ENCODE measurements around the gene LRCH2.

The LRCH2 gene

DNA sequence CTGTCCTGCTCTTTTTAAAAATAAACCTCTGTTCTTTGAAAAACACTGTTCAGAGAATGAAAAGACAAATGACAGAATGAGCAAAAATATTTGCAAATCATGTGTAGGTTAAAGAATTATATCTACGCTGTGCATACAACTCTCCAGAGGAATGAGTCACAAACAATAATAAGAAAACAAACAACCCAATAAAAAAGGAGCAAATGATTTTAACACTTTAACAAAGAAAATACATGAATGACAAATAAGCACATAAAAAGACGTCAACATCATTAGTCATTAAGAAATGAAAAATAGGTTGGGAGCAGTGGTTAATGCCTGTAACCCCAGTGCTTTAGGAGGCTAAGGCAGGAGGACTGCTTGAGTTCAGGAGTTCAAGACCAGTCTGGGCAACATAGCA lies 21.1 kb upstream of the LRCH2 start:
- no peak for TF ChIP-seq TCF12 (IDR thresholded peaks at IDR 0.05; ENCODE audit: low read depth)
- TF ChIP-seq CREB1 (IDR thresholded peaks at IDR 0.05; ENCODE audit: low read depth) = no peak
- TF ChIP-seq MAX (IDR thresholded peaks at IDR 0.05) = no peak
- TF ChIP-seq FOXM1 (IDR thresholded peaks at IDR 0.05; ENCODE audit: borderline replicate concordance, low read depth) = no peak
- no peak for TF ChIP-seq NFIC (IDR thresholded peaks at IDR 0.05)
- no peak for TF ChIP-seq TAF1 (IDR thresholded peaks at IDR 0.05; ENCODE audit: low read depth)
- no peak for TF ChIP-seq RAD21 (IDR thresholded peaks at IDR 0.05; ENCODE audit: low read depth)
- no peak for TF ChIP-seq ZBTB7A (IDR thresholded peaks at IDR 0.05; ENCODE audit: low read depth)
- TF ChIP-seq CEBPB (IDR thresholded peaks at IDR 0.05) = no peak
- TF ChIP-seq USF1 (IDR thresholded peaks at IDR 0.05) = no peak
- no peak for TF ChIP-seq YY1 (IDR thresholded peaks at IDR 0.05; ENCODE audit: low read depth)

DNA sequence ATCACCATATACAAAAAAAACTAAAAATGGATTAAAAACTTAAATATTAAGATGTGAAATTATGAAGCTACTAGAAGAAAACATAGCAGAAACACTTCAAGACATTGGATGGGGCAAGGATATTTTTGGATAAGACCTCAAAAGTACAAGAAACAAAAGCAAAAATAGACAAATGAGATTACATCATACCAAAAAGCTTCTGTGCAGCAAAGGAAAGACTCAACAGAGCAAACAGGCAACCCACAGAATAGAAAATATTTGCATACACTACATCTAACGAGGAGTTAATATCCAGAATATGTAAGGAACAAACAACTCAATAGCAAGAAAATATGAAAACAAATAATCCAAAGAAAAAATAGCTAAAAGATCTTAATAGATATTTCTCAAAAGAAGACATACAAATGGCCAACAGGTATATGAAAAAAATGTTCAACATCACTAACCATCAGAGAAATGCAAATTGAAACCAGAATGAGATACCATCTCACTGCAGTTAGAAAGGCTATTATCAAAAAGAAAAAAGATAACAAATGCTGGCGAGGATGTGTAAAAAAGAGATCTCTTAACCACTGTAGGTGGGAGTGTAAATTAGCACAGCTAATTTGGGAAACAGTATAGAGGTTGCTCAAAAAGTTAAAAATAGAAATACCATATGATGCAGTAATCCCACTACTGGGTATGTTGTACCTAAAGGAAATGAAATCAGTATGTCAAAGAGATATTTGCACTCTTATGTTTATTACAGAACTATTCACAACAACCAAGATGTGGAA lies 17.8 kb upstream of the LRCH2 start:
- TF ChIP-seq TCF12 (IDR thresholded peaks at IDR 0.05; ENCODE audit: low read depth) (no peak), TAF1 (IDR thresholded peaks at IDR 0.05; ENCODE audit: low read depth) (no peak), EGR1 (IDR thresholded peaks at IDR 0.05) (no peak), FOXM1 (IDR thresholded peaks at IDR 0.05; ENCODE audit: borderline replicate concordance, low read depth) (no peak), TEAD4 (IDR thresholded peaks at IDR 0.05) (no peak), YY1 (IDR thresholded peaks at IDR 0.05; ENCODE audit: low read depth) (no peak), ZBTB7A (IDR thresholded peaks at IDR 0.05; ENCODE audit: low read depth) (no peak), MAX (IDR thresholded peaks at IDR 0.05) (no peak), CREB1 (IDR thresholded peaks at IDR 0.05; ENCODE audit: low read depth) (no peak), CEBPB (IDR thresholded peaks at IDR 0.05) (no peak), EP300 (IDR thresholded peaks at IDR 0.05; ENCODE audit: borderline replicate concordance) (no peak), RAD21 (IDR thresholded peaks at IDR 0.05; ENCODE audit: low read depth) (no peak), NFIC (IDR thresholded peaks at IDR 0.05) (no peak)
- TF ChIP-seq, protein P1, sequence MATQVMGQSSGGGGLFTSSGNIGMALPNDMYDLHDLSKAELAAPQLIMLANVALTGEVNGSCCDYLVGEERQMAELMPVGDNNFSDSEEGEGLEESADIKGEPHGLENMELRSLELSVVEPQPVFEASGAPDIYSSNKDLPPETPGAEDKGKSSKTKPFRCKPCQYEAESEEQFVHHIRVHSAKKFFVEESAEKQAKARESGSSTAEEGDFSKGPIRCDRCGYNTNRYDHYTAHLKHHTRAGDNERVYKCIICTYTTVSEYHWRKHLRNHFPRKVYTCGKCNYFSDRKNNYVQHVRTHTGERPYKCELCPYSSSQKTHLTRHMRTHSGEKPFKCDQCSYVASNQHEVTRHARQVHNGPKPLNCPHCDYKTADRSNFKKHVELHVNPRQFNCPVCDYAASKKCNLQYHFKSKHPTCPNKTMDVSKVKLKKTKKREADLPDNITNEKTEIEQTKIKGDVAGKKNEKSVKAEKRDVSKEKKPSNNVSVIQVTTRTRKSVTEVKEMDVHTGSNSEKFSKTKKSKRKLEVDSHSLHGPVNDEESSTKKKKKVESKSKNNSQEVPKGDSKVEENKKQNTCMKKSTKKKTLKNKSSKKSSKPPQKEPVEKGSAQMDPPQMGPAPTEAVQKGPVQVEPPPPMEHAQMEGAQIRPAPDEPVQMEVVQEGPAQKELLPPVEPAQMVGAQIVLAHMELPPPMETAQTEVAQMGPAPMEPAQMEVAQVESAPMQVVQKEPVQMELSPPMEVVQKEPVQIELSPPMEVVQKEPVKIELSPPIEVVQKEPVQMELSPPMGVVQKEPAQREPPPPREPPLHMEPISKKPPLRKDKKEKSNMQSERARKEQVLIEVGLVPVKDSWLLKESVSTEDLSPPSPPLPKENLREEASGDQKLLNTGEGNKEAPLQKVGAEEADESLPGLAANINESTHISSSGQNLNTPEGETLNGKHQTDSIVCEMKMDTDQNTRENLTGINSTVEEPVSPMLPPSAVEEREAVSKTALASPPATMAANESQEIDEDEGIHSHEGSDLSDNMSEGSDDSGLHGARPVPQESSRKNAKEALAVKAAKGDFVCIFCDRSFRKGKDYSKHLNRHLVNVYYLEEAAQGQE (IDR thresholded peaks at IDR 0.05; ENCODE audit: low read depth) = no peak

GRCh38 chrX:115237056-115237455 lies 3.2 kb upstream of the LRCH2 start:
- TF ChIP-seq RAD21 (IDR thresholded peaks at IDR 0.05; ENCODE audit: low read depth) (no peak), ZBTB7A (IDR thresholded peaks at IDR 0.05; ENCODE audit: low read depth) (no peak), USF1 (IDR thresholded peaks at IDR 0.05) (no peak), TAF1 (IDR thresholded peaks at IDR 0.05; ENCODE audit: low read depth) (no peak), CEBPB (IDR thresholded peaks at IDR 0.05) (no peak), EP300 (IDR thresholded peaks at IDR 0.05; ENCODE audit: borderline replicate concordance) (no peak), YY1 (IDR thresholded peaks at IDR 0.05; ENCODE audit: low read depth) (no peak), FOXM1 (IDR thresholded peaks at IDR 0.05; ENCODE audit: borderline replicate concordance, low read depth) (no peak), TEAD4 (IDR thresholded peaks at IDR 0.05) (no peak), MAX (IDR thresholded peaks at IDR 0.05) (no peak), CREB1 (IDR thresholded peaks at IDR 0.05; ENCODE audit: low read depth) (no peak), TCF12 (IDR thresholded peaks at IDR 0.05; ENCODE audit: low read depth) (no peak), NFIC (IDR thresholded peaks at IDR 0.05) (no peak)
- TF ChIP-seq, protein P1 (IDR thresholded peaks at IDR 0.05; ENCODE audit: low read depth) = no peak

DNA sequence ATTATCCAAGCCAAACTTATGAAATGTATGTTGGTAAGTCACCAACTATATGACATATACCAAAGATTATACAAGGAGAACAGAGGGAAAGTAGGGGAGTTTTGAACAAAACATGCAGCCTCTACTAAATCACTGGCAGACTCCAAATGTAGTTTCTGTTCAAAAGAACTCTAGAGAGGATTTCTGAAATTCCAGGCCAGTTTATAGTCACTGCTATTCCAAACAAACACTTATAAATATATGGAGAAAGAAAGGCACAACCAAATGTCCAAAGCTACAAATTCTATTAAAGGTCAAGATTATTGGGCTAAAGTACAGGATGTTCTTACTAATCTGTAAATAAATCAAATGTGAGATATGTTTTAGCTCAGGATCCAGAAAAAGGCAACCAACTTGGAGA lies 2.7 kb upstream of the LRCH2 start:
- TF ChIP-seq MAX (IDR thresholded peaks at IDR 0.05) (no peak), EGR1 (IDR thresholded peaks at IDR 0.05) (no peak), NFIC (IDR thresholded peaks at IDR 0.05) (no peak), CREB1 (IDR thresholded peaks at IDR 0.05; ENCODE audit: low read depth) (no peak), YY1 (IDR thresholded peaks at IDR 0.05; ENCODE audit: low read depth) (no peak), USF1 (IDR thresholded peaks at IDR 0.05) (no peak), TAF1 (IDR thresholded peaks at IDR 0.05; ENCODE audit: low read depth) (no peak), RAD21 (IDR thresholded peaks at IDR 0.05; ENCODE audit: low read depth) (no peak), FOXM1 (IDR thresholded peaks at IDR 0.05; ENCODE audit: borderline replicate concordance, low read depth) (no peak), EP300 (IDR thresholded peaks at IDR 0.05; ENCODE audit: borderline replicate concordance) (no peak), CEBPB (IDR thresholded peaks at IDR 0.05) (no peak), TCF12 (IDR thresholded peaks at IDR 0.05; ENCODE audit: low read depth) (no peak), ZBTB7A (IDR thresholded peaks at IDR 0.05; ENCODE audit: low read depth) (no peak), TEAD4 (IDR thresholded peaks at IDR 0.05) (no peak)
- TF ChIP-seq, protein P1 (IDR thresholded peaks at IDR 0.05; ENCODE audit: low read depth) = no peak
